Suppressor macrophage (primary cell): Measurements from ENCODE around the gene ZNHIT6.

ENCODE experiments used
- DNase-seq, 4 experiments: peaks; one replicate each; pipeline ENCODE4 v3.0.0-alpha.2; 2020 to 2022
- total RNA-seq, 17 experiments: gene quantifications; one replicate each; lab custom pipeline; 2026; ENCODE audit warnings: mixed read lengths in 6 of 17, inconsistent platforms in 3 of 17; lab: John Stamatoyannopoulos, UW

ZNHIT6 gene, protein sequence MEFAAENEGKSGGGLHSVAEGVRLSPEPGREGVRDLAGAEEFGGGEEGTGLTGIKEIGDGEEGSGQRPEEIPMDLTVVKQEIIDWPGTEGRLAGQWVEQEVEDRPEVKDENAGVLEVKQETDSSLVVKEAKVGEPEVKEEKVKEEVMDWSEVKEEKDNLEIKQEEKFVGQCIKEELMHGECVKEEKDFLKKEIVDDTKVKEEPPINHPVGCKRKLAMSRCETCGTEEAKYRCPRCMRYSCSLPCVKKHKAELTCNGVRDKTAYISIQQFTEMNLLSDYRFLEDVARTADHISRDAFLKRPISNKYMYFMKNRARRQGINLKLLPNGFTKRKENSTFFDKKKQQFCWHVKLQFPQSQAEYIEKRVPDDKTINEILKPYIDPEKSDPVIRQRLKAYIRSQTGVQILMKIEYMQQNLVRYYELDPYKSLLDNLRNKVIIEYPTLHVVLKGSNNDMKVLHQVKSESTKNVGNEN
- 5.0 to 21.8 (median 13.4) reads per million in 17 experiments for total RNA-seq

DNA sequence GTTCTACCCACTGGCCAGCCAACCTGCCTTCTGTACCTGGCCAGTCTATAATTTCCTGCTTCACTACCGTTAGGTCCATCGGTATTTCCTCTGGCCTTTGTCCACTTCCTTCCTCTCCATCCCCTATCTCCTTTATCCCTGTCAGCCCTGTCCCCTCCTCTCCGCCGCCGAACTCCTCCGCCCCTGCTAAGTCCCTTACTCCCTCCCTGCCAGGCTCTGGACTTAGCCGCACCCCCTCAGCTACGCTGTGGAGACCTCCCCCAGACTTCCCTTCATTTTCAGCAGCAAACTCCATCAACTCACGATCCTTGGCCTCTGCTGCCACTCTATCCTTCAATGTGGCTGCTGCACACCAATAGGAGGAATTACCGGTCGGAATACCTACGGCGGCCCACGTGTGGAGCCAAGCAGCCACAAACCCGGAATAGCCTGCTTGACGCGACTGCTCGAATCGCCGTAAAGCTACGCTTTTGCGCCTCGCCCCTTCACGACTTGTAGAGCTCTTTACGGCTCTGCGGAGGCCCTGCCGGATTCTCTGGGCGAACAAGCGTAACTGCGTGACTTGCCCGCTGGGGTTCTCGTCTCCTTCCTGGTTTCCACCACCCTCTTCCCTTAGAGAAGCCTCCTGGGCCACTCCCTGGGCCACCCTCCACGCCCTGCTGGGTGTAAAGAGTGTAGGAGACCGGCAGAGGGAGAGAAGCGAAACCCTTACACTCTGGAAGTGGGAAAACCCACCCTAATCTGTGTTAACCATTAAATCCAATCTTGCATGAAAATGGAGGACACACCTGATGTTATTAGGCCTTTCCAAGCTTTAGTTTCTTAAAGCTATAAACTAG is at the start of gene ZNHIT6:
ZNHIT6 (minus strand) TSS at position 444 of the 839 bp plus-strand sequence; CDS start at position 295, 149 bp downstream.
- peak; percentile 90 to 96 (median 95) for DNase-seq

DNA sequence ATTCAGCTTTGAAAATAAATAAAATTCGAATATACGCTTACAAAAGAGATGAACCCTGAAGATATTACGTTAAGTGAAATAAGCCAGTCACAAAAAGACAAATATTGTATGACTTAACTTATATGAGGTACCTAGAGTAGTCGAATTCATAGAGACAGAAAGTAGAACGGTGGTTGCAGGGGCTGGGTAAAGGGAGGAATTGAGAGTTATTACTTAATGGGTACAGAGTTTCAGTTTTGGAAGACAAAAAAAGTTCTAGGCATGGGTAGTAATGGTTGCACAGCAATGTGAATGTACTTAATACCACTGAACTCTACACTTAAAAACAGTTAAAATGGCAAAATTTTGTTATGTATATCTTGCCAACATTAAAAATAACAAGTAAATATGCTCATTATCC is 48.6 kb upstream of the ZNHIT6 start:
- no peak for DNase-seq

DNA sequence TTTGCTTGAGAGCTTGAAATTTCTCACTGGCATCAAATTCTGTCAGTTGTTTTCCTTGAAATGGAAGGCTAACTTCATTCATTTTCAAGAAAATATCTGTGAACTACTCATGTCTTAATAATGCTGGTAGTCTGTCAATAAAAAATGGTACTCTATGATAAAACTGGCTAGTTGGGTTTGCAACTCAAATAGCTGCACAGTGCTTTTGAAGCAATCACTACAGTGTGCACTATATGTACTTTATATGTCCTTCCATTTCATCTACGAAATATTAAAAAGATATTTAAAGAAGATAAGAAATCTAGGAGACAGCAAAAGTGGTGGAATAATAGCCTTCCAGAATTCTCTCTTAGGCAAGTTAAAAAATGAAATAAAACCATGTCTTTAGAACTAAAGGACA is 39.9 kb upstream of the ZNHIT6 start:
- no peak for DNase-seq

DNA sequence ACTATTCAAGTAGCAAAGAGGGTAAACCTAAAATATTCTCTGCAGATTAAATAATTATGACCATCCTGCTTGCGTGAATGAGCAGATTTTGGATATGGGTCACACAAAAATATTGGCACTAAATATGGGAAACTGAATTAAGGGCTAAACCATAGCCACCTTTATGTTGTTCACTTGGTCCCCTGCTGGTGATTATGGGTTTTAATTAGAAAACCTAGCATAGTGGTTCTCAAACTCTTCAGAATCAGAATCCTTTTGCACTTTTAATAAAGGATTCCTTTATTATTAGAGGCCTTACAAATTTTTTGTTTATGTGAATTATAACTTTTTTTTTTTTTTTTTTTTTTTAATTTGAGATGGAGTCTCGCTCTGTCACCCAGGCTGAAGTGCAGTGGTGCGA is 38.5 kb upstream of the ZNHIT6 start:
- no peak for DNase-seq

DNA sequence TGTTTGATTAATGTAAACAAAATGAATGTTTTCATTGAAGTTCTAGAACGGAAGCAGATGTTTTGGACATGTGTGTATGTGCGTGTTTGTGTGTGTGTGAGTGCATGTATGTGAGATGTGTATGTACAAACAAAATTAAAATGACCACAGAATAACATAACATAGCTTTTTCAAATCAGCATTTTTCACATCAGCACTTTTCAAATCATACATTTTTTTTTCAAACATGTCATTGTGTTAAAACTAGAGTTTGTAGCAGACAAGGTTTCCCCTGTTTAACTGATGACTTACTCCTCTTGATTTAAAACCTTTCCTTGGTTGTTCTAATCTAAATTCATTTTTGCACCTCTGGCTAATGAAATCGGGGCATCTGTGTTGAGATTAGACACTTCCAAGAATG is 35.6 kb upstream of the ZNHIT6 start:
- no peak for DNase-seq

DNA sequence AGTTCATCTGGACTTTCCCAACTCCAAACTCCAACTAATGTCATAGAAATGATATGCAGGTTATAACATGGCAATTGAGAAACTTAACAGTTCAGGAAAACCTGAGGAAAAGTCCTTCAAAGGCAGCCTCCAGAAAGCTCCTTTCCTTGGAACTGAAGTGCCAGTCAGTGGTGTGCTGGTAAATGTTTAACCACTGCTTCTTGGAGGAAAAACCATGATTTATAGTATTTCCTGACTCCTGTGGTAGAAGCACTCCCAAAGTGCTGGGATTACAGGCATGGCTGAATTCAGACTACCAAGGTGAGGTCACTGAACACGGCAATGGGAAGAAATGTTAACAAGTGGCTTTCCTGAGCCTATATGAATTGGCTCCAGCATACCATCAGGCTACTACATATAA is 26.7 kb upstream of the ZNHIT6 start:
- DNase-seq, result no peak

DNA sequence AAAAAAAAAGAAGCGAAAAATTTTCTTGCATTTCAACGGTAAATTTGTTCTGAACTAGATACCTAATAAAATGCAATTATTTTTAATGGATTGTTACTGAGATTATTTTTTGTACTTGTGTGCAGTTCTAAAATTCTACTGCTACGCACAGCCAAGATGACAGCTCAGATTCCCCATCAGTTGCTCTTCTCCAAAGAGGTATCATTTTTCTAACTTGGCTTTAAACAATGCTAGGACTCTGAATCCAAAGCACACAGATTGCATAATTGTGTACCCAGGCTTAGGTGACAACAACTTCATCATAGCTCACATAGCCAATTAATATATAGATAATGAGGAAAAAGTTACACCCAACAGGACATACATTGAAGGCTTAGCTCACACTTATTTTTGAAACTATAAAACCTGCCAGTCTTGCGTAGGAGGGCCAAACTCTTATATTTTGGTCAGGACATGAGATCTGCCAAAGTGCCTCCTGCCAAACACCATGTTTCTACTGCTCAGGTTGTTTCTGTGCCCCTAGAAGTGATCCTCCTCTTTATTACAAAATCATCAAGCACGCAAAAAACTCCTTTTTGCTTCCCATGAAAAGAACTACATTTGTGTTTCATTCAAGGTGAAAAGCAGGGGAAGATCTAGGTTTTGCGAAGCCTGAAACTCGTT is 10.6 kb upstream of the ZNHIT6 start:
- DNase-seq, result no peak

DNA sequence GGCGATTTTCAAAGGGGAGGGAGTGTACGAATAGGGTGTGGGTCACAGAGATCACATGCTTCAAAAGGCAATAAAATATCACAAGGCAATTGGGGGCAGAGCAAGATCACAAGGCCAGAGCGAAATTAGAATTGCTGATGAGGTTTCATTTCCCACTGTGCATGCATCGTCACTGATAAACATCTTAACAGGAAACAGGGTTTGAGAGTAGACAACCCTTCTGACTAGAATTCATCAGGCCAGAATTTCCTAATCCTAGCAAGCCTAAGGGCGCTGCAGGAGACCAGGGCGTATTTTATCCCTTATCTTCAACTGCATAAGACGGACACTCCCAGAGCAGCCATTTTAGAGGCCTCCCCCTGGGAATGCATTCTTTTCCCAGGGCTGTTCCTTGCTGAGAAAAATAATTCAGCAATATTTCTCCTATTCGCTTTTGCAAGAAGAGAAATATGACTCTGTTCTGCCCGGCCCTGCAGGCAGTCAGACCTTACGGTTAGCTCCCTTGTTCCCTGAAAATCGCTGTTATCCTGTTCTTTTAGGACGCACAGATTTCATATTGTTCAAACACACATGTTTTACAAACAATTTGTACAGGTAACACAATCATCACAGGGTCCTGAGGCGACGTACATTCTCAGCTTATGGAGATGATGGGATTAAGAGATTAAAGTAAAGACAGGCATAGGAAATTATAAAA is 6.3 kb upstream of the ZNHIT6 start:
- DNase-seq, result peak in 1 of 4 experiments; percentile 4

DNA sequence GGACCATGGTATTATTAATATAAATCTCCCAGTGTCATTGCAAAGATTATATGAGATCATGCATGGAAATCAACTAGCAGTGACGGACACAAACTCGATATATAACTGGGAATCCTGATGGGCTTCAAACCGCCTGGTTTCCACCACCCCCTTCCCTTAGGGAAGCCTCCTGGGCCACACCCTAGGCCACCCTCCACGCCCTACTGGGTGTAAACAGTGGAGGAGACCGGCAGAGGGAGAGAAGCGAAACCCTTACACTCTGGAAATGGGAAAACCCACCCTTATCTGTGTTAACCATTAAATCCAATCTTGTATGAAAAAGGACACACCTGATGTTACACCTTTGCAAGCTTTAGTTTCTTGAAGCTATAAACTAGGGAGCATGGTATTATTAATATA is 595 bp upstream of the ZNHIT6 start:
- DNase-seq, result peak in 1 of 4 experiments; percentile 5

DNA sequence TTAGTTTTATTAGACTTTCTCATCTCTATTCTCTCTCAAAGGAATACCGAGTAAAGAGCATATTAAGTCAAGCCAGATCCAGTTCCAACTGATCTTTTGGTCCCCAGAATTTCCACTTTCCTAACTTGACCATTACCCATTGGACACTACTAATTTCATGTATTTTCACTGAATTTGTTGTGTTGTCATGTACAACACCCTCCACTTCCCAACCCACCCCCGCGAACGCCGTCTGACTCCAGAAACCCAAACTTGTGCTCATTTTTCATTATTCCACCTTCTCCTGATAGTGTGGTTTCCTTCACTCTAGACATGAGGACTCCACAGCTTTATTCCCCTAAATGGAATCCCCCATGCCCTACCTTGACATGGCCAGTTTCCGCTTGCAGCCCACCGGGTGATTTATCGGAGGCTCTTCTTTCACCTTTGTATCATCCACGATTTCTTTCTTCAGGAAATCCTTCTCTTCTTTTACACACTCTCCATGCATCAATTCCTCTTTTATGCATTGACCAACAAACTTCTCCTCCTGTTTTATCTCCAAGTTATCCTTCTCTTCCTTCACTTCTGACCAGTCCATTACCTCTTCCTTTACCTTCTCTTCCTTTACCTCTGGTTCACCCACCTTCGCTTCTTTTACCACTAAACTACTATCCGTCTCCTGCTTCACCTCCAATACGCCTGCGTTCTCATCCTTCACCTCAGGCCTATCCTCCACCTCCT is 805 bp downstream of the ZNHIT6 start:
- peak in 3 of 4 experiments; percentile 1 to 19 (median 15) for DNase-seq

DNA sequence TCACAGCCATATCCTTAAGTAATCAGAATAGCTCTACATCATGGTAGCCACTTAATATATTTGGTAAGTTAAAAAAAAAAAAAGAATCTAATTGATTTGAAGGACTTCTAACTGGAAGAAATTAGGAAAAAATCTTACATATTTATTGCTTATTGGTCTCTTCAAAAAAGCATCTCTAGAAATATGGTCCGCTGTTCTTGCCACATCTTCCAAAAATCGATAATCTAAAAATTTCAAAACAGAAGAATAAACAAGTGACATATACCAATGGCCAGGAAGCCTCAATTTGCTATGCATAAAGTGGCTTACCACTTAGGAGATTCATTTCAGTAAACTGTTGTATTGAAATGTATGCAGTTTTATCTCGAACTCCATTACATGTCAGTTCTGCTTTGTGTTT is 2.3 kb downstream of the ZNHIT6 start:
- no peak for DNase-seq

DNA sequence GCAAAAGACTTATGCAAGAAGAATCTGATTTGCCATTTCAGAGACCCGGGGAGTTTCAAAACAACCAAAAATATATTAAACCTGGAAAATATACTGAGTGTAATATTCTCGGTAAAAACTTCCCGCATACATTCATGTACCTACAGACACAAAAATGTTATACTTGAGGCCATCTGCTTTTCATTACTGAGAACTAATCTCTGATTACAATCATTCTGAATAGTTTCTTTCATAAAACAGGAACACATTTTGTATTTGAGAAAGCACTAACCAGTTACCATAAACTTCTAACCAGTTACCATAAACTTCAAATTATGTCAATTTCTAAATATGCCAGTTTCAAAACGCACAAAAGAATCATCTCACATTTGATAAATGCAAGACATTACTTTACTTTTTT is 7.8 kb downstream of the ZNHIT6 start:
- no peak for DNase-seq

DNA sequence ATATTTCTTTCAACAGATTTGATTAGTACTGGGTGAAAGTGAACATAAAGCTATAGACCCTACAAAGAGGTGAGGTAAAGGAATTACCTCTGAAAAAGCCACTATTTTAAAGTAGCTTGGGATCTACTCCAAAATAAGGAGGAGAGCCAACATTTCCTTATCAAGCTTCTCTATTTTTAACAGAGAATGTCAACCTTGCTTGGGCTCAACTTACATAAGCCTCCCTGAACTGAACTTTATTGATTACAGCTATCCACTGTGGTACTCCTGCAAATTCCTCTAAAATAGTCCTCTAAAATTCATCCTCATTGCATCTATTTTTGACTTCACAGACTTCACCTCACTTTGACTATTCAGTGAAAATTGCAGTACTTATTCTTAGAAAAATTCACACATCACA is 10.3 kb downstream of the ZNHIT6 start:
- DNase-seq, result no peak

DNA sequence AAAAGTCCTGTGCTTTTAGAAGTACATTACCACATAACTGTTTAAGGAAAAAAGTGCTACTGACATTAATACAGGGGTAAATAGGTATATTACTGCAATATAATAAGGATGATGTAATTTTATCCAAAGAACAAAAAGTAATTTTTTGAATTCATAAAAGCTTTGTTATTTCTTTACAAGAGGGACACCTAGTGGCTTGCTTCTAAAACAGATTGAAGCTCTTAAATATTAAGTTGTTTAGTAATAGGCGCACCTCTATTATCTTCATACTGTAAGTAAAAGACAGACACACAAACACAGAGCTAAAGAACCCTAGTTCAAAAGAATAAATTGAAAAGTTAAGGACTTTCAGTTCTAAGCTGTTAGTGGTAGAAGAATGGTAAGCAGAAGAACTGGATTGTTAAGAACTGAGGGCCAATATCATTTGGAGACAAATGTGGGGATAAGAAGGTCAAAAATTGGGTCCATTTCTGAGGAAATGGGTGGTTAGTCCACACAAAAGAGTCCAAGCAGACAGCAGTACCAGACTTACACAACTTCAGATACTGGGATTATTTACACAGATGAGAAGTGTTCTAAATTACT is 15.4 kb downstream of the ZNHIT6 start:
- peak in 2 of 4 experiments; percentile 10 to 11 for DNase-seq

DNA sequence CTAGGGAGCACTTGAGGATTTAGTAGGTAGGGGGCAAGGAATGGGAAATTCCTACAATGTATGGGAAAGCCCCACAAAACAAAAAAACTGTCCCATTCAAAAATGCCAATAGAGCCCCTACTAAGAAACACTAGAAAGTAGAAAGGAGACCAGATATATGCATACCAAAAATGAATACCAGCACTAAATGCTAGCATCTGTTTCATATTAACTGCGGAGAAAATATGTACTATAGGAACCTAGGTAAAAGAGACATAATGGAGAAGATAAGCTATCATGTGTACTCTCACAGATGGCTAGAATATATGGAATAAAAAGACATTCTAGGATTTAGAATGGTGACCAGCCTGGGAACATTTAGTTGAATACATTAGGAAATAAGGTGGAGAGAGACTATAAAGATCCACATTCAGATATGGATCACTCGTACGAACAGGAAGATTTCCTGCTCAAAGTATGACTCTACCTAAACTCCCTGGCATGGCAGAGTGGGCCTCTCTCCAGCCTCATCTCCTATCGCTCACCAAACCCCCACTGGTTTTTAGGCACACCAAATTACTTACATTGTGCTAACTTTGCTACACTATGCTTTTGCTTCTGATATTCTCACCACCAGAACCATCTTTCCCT is 18.3 kb downstream of the ZNHIT6 start:
- DNase-seq, result no peak

DNA sequence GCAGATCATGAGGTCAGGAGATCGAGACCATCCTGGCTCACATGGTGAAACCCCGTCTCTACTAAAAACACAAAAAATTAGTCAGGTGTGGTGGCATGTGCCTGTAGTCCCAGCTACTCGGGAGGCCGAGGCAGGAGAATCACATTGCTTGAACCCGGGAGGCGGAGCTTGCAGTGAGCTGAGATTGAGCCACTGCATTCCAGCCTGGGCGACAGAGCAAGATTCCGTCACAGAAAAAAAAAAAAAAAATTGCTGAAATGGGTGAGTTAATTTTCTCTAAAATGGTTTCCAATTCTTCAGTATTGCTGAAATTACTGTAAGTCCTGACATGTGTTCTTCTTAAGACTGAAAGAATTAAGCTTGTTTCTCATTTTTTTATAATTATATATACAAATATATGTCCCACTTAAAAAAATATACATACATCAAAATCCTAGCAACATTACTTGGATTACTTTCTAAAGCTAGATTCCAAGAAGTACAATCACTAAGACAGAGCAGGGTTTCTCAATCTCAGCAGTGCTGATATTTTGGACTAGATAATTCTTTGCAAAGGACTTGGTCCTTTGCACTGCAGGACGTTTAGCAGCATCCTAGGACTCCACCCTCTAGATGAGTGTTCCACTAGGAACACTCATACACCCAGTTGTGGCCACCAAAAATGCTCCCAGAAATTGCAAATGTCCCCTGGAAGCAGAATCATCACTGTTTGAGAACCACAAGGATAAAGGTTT is 24.8 kb downstream of the ZNHIT6 start:
- no peak for DNase-seq

DNA sequence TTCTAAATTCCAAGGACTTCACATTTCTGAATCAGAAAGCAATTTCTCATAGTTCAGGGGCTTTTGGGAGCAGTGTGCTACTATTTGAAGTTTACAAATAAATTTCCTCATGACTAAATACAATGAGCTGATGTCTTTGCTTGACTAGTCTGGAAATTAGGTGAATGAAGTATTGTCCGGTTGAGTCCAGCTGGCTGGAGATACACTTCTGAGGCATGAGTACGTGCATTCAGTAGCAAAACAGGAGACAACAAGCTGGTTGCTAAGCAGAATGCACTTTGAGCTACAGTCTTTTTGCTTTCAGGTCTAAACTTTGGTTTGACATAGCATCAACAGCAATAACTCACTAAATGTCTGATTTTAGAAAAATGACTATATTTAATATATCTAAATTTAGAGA is 27.1 kb downstream of the ZNHIT6 start:
- DNase-seq, result no peak

DNA sequence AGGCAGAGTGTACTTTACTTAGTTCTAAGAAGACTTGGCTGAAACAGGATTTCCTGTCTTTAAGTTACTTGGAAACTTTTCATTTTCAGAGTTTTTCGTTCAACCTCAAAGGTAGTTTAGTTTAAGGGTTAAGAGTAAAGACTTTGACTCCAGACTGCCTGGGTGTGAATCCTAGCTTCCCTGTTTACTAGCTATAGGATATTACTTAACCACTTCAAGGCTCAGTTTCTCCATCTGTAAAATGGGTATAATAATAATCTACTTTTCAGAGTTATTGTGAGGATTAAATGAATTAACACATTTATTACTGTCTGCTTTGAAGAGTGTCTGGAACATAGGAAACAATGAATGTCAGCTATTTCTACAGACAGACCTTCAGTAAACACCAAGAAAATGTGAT is 30.0 kb downstream of the ZNHIT6 start:
- no peak for DNase-seq

DNA sequence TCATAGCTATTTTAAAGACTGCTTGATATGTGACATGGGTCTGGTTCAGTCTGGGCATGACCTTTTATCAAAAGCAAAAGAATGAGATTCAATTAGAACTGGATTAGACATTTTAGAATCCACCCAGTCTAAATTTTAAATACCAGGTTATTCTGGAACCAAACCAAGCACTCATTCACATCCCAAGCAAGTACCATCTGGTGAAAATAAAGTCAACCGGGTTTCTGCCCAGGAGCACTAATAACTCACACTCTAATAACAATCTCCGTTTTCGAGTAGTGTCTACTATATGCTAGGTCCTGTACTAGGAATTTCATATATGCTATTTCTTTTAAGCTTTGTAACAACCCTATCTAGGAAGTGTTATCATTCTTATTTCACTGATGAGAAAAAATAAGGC is 30.6 kb downstream of the ZNHIT6 start:
- no peak for DNase-seq

DNA sequence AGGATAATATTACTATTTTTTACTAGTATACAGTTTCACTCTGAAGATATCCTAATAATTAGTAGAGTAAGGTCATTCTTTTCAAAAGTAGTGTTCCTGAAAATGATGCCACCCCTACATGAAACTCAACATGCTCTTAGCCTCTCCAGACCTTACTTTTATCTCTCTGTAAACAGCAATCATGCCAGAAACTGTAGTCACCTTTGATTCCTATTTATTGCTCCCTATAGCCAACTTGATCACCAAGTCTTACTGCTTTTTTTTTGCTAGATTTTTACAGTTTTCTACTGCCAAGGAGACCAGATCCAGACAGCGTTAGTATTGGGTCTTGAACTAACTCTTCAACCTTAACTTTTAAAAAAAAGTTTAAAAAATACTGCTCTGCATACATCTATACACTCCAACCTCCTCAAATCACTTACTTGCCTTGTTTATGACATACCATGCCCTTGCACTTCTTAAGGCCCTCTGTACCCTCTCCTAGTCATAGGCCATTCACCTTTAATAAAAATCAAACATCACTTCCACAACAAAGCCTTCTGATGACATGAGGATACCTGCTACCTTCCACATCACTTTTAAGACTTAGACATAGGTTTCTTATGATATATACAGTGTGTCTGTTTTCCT is 36.1 kb downstream of the ZNHIT6 start:
- no peak for DNase-seq
